Dedifferentiated amniotic fluid mesenchymal stem cell (primary cell): ENCODE data around the gene CLDND1.

Experiments
- DNase-seq: peaks from one replicate; pipeline ENCODE4 v3.0.0-alpha.2; 2016; ENCODE audit errors: extremely low spot score

The CLDND1 gene

GRCh38 chr3:98551754-98552153 lies 29.1 kb upstream of the CLDND1 start:
- DNase-seq = no peak

- DNase-seq = no peak
Measured at GRCh38 chr3:98551236-98551635, 28.5 kb upstream of the CLDND1 start.

- DNase-seq = no peak
Measured at GRCh38 chr3:98550833-98551232, 28.1 kb upstream of the CLDND1 start.

- no peak for DNase-seq
Measured at GRCh38 chr3:98548544-98548943, 25.8 kb upstream of the CLDND1 start.

- DNase-seq = no peak
Measured at GRCh38 chr3:98545940-98546339, 23.2 kb upstream of the CLDND1 start.

- DNase-seq = no peak
Measured at GRCh38 chr3:98542623-98543022, 19.9 kb upstream of the CLDND1 start.

GRCh38 chr3:98541695-98542094 lies 19.0 kb upstream of the CLDND1 start:
- no peak for DNase-seq

- DNase-seq = no peak
Measured at GRCh38 chr3:98540346-98540745, 17.6 kb upstream of the CLDND1 start.

- DNase-seq = no peak
Measured at GRCh38 chr3:98536456-98537017, 13.8 kb upstream of the CLDND1 start.

GRCh38 chr3:98534734-98535133 lies 12.0 kb upstream of the CLDND1 start:
- DNase-seq = no peak

GRCh38 chr3:98534168-98534567 lies 11.5 kb upstream of the CLDND1 start:
- no peak for DNase-seq

- no peak for DNase-seq
Measured at GRCh38 chr3:98532709-98533571, 10.2 kb upstream of the CLDND1 start.

GRCh38 chr3:98532275-98532637 lies 9.6 kb upstream of the CLDND1 start:
- DNase-seq = no peak

- DNase-seq = no peak
Measured at GRCh38 chr3:98531622-98532274, 9.0 kb upstream of the CLDND1 start, which contains the start of gene GPR15. Gene GPR15 (plus strand): TSS chr3:98531978. CDS start chr3:98532034, 56 bp downstream.

- no peak for DNase-seq
Measured at GRCh38 chr3:98530676-98531075, 8.0 kb upstream of the CLDND1 start.

- no peak for DNase-seq
Measured at GRCh38 chr3:98529856-98530459, 7.3 kb upstream of the CLDND1 start.

GRCh38 chr3:98528474-98529346 lies 6.0 kb upstream of the CLDND1 start:
- no peak for DNase-seq

- no peak for DNase-seq
Measured at GRCh38 chr3:98525494-98525893, 2.8 kb upstream of the CLDND1 start.

GRCh38 chr3:98521897-98522543 lies 682 bp downstream of the CLDND1 start:
- DNase-seq = peak; percentile 72

- no peak for DNase-seq
Measured at GRCh38 chr3:98519351-98519750, 3.4 kb downstream of the CLDND1 start.

- no peak for DNase-seq
Measured at GRCh38 chr3:98518816-98519215, 3.9 kb downstream of the CLDND1 start.
